ENCODE results near the gene TMEM123.
A peak's percentile ranks its signal among the peaks of the same experiment; 100 is the strongest.

TMEM123 gene

GRCh38 chr11:102453921-102454320 lies 1.4 kb upstream of the TMEM123 start:
- Histone ChIP-seq H2AFZ (ENCODE audit: low read depth) (no peak overlapping the region), H3K27me3 (ENCODE audit: insufficient read depth, low read depth) (no peaks in the 10 kb centered on the region), H3K4me2 (no peak overlapping the region), H3K79me2 (ENCODE audit: insufficient read depth, low read depth) (peaks cover 36% of the 10 kb centered on the region), H3K27ac (peak overlapping the region; percentile 85; the same call in 1 of the 2 replicates), H3K36me3 (ENCODE audit: insufficient read depth) (no peaks in the 10 kb centered on the region), H4K20me1 (ENCODE audit: insufficient read depth) (no peaks in the 10 kb centered on the region), H3K4me1 (ENCODE audit: low read depth, poor library complexity, severe bottlenecking) (peaks cover 39% of the 10 kb centered on the region), H3K9ac (0 out of 2 replicates have a peak overlapping the region, but pooled peaks have one; percentile 12), H3K4me3 (IDR thresholded peaks at IDR 0.05; ENCODE audit: insufficient read depth, low read depth, low read length) (no peak overlapping the region)
- no peak for TF ChIP-seq CTCF (conservative IDR thresholded peaks at IDR 0.05; ENCODE audit: low read depth, low read length)

GRCh38 chr11:102453302-102453695 lies 734 bp upstream of the TMEM123 start:
- H3K4me2 ChIP-seq: peak overlapping the region; percentile 72
- H3K4me1 ChIP-seq (ENCODE audit: low read depth, poor library complexity, severe bottlenecking): peaks cover 45% of the 10 kb centered on the region
- H3K9ac ChIP-seq: peak overlapping the region; percentile 96
- no peaks in the 10 kb centered on the region for H3K27me3 ChIP-seq (ENCODE audit: insufficient read depth, low read depth)
- H3K4me3 ChIP-seq (IDR thresholded peaks at IDR 0.05; ENCODE audit: insufficient read depth, low read depth, low read length): no peak overlapping the region
- H3K36me3 ChIP-seq (ENCODE audit: insufficient read depth): no peaks in the 10 kb centered on the region
- peak overlapping the region; percentile 85 for H3K27ac ChIP-seq
- H3K79me2 ChIP-seq (ENCODE audit: insufficient read depth, low read depth): peaks cover 42% of the 10 kb centered on the region
- peak overlapping the region; percentile 69 for H2AFZ ChIP-seq (ENCODE audit: low read depth)
- H4K20me1 ChIP-seq (ENCODE audit: insufficient read depth): no peaks in the 10 kb centered on the region
- no peak for TF ChIP-seq CTCF (conservative IDR thresholded peaks at IDR 0.05; ENCODE audit: low read depth, low read length)

GRCh38 chr11:102451681-102452460 lies 694 bp downstream of the TMEM123 start:
- peak overlapping the region; percentile 95 for H3K4me2 ChIP-seq
- no peak overlapping the region for H3K4me3 ChIP-seq (IDR thresholded peaks at IDR 0.05; ENCODE audit: insufficient read depth, low read depth, low read length)
- no peaks in the 10 kb centered on the region for H3K36me3 ChIP-seq (ENCODE audit: insufficient read depth)
- H3K27me3 ChIP-seq (ENCODE audit: insufficient read depth, low read depth): no peaks in the 10 kb centered on the region
- H3K27ac ChIP-seq: peak overlapping the region; percentile 85
- H2AFZ ChIP-seq (ENCODE audit: low read depth): peak overlapping the region; percentile 69; the same call in 1 of the 2 replicates
- H3K4me1 ChIP-seq (ENCODE audit: low read depth, poor library complexity, severe bottlenecking): peaks cover 54% of the 10 kb centered on the region
- peaks cover 56% of the 10 kb centered on the region for H3K79me2 ChIP-seq (ENCODE audit: insufficient read depth, low read depth)
- TF ChIP-seq CTCF (conservative IDR thresholded peaks at IDR 0.05; ENCODE audit: low read depth, low read length): peak; percentile 25; the same call in 1 of the 2 replicates
- no peaks in the 10 kb centered on the region for H4K20me1 ChIP-seq (ENCODE audit: insufficient read depth)
- peak overlapping the region; percentile 96 for H3K9ac ChIP-seq

GRCh38 chr11:102451041-102451680 lies 1.4 kb downstream of the TMEM123 start:
- peak overlapping the region; percentile 96; the same call in 1 of the 2 replicates for H3K9ac ChIP-seq
- H4K20me1 ChIP-seq (ENCODE audit: insufficient read depth): no peaks in the 10 kb centered on the region
- no peak overlapping the region for H3K4me3 ChIP-seq (IDR thresholded peaks at IDR 0.05; ENCODE audit: insufficient read depth, low read depth, low read length)
- H3K4me2 ChIP-seq: peak overlapping the region; percentile 95
- peaks cover 61% of the 10 kb centered on the region for H3K4me1 ChIP-seq (ENCODE audit: low read depth, poor library complexity, severe bottlenecking)
- H3K79me2 ChIP-seq (ENCODE audit: insufficient read depth, low read depth): peaks cover 63% of the 10 kb centered on the region
- peak overlapping the region; percentile 85 for H3K27ac ChIP-seq
- TF ChIP-seq CTCF (conservative IDR thresholded peaks at IDR 0.05; ENCODE audit: low read depth, low read length): no peak
- H2AFZ ChIP-seq (ENCODE audit: low read depth): no peak overlapping the region
- H3K36me3 ChIP-seq (ENCODE audit: insufficient read depth): no peaks in the 10 kb centered on the region
- H3K27me3 ChIP-seq (ENCODE audit: insufficient read depth, low read depth): no peaks in the 10 kb centered on the region
